G401 (cell line): Measurements from ENCODE around the gene C3orf20. TPM values are rescaled to one million over a fixed set of nuclear protein-coding genes. Genes with fewer than 3 reads are reported as not detected.

ENCODE experiments used
- DNase-seq: peaks from one replicate; pipeline ENCODE4 v3.0.0-alpha.2; 2015; ENCODE audit warnings: low spot score
- in situ Hi-C: cut with HindIII; loops from 2 replicates; pipeline ENCODE4 v1.10.0; 2016; ENCODE audit warnings: low sequenced_read_pairs, mixed read lengths
- total RNA-seq: library from RNA; depleted of rRNA; stranded (reverse); fragments of >200 nt; shearing (Covaris generic); gene quantifications from 2 replicates; pipeline ENCODE4 v1.2.3, GENCODE V29; 2014

C3orf20 gene
- total RNA-seq, 1 experiment from 2014 or later = not detected

DNA sequence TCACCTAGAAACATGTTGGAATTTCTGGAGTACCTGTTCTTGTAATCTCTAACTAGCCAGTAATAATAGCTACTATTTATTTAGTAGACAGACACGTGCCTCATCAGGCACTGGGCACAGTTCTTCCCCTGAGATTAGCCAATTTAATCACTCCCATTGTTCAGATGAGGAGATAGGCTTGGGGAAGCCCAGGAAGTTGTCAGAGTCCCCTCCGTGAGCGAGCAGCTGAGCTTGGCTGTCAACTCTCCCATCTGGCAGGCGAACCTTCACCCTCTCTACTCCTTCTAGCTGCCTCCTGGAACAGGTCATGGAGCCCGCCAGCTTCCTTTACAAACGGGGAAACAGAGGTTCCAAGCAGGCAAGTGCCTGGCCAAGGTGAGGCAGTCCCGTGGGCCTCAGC, 112.7 kb downstream of the C3orf20 start:
- in situ Hi-C loops = no loop called here
- DNase-seq = no peak

DNA sequence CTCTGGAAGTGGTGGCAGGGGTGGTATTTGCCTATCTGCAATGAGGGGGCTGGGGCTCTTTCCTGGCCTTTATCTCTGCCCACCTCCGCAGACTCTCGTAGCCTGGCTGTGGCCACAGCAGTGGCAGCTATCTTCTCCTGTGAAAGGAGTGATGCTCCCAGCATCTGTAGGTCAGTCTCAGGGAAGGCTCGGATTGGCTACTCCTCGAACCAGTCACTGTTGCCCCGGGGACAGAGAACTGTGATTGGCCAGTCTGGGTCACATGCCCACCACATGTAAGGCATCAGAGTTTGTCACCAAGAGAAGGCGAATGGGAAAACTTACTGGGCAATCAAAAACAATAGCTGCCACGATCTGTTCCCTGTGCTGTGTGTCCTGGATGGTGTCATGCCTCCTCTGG, 113.7 kb downstream of the C3orf20 start:
- DNase-seq = no peak
- in situ Hi-C loops = no loop called here

DNA sequence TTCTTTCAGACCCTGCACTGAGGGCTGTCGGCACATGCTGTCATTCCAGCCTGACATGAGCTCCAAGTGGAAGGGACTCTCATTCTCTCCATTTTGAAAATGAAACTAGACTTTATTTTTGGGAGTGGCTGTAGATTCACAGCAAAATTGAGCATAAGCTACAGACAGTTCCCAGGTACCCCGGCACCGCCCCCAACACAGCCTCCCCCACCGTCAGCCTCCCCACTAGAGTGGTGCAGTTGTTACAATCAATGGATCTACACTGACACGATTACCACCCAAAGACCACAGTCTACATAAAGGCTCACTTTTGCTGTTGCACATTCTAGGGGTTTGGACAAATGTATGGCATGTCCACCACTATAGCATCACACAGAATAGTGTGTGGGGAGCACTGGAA, 114.3 kb downstream of the C3orf20 start:
- DNase-seq = no peak
- in situ Hi-C loops = no loop called here

DNA sequence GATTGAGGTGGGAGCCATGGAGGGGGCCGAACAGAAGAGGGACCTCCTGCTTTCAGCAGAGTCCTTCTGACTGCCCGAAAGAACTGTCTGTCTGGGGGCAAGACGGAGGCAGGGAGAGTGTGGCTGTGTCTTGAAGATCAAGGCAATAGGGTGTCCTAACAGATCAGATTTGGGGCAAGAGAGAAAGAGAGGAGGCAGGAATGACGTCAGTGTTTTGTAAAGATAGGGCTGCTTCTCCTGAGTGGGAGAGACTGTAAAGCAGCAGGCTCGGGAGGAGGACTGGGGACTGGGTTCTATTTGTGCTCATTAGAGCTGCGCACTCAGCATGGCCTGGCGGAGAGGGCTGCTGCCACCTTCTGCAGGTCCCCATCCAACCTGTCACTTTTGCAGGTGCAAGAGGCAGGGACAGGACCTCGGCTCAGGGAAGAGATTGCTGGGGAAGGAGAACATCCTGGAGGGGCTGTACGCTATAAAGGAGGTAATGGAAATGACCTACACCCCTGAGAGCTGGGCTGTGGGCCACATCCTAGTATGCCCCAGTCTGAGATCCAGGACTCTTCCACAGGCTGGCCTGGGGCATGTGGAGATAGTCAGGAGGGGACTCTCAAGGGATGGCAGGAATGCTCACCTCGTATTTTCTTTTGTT, 114.8 kb downstream of the C3orf20 start:
- in situ Hi-C loops = no loop called here
- DNase-seq = no peak

DNA sequence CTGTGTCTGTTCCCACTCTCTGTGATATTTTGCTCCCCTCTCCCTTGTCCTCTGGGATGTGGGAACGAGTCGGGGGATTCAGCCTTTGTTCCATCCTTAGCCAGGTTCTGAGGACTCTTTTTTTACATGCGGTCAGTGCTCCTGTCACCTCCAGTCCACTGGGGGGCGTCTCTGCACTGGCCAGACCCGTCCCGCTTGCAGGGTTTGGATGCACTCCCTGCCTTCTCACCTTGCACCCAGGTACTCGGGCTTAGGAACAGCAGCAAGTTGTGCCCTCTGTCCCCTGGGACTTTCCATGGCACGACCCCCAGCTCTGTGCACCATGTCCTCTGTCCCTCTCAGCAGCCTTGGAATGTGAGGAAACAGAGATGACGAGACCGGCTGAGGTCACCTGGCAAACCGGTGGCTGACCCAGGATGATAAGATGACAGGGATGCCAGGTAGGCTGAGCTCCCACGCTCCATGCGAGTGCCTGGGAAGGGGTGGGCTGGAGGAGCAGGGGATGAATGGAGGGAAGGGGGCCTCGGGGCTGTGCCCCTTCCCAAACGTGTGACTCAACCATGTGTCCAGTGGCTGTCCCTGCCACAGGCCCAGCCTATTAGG, 116.5 kb downstream of the C3orf20 start:
- in situ Hi-C loops = no loop called here

DNA sequence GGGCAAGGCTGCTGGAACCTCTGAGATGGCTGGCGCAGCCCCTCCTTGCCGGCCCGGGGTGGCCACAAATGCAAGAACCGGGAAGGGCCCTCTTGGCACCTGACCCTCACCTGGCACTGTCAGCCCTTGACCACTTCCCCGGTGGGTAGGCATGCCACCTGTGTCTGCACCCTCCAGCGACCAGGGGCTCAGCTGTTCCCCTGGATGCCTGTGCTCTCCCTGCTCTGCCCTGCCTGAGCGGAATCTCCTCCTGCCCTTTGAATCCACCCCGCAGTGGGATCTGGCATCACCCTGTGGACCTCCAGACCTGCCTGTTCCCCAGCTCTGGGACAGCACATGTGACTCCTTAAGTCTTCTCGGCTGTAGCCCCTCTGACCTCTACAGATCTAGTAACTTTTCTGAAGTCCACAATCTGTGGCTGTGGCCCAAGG, 117.8 kb downstream of the C3orf20 start:
- no peak for DNase-seq
- in situ Hi-C loops = no loop called here

More for the DNA sequence above, 116.5 kb downstream of the C3orf20 start:
- DNase-seq = peak; percentile 26

DNA sequence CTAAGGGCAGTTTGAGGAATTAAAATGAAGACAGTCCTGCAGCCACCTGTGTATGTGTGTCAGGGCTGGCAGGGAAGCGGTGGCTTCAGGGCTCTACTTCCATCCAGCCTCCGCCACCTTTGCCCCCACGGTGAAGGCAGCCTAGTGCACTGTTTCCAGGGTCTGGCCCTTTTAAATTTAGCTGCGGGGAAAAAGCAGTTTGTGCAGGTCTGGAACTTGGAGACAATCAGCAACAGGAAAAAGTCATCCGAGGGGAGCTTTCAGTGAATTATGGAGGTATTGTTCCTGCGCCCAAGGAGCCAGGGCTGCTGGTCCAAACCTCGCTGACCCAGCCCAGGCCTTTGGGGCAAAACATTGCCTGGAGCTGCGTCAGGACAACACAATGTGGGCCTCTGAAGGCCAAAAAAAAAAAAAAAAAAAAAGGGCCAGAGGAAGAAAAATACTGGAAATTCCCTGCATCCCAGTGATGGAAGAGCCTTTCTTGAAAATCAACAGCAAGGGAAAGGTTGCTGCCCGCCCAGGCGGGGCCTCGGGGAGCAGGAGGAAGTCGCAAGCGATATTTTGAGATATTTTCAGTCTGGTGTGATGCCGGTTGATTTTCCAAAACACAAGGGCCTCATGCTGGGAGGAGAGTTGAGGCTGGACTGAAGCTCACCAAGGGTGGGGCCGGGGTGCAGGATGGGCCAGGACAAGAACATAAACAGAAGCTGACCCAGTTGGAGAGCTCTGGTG, 118.4 kb downstream of the C3orf20 start:
- in situ Hi-C loops = no loop called here
- DNase-seq = no peak

DNA sequence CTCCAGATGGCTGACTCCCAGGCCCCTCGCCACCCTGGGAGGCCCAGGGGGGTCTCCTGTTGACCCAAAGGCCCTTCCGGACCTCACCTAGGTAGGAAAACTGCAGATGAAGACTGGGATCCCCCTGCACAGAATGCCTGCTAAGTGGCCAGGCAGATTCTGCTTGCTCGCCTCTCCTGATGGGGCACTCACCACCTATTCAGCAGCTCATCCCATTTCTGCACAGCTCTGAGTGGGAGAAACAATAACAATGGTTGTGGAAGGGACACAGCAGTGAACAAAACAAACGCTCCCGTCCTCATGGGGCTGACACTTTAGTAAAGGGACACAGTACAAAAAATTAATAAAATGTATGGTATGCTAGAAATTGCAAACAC, 118.9 kb downstream of the C3orf20 start:
- DNase-seq = no peak
- in situ Hi-C loops = no loop called here

DNA sequence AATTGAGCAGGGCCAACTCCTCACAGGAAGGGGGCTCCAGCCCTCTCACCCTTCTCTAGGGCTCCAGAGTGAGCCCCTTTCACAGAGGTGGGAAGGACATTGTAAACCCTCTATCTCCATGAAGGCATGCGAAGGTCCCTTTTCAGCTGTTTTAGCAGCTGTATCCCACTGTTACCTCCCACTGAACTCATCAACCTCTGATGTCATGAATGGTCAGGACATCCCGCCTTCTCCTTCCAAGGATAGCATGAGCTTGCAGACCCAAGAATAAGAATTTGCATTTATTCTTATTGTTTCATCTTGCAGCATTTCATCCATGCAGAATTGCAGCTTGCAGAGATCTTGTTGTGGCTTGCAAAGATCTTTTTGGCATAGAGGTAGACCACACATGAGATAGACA, 119.5 kb downstream of the C3orf20 start:
- in situ Hi-C loops = no loop called here
- DNase-seq = no peak

DNA sequence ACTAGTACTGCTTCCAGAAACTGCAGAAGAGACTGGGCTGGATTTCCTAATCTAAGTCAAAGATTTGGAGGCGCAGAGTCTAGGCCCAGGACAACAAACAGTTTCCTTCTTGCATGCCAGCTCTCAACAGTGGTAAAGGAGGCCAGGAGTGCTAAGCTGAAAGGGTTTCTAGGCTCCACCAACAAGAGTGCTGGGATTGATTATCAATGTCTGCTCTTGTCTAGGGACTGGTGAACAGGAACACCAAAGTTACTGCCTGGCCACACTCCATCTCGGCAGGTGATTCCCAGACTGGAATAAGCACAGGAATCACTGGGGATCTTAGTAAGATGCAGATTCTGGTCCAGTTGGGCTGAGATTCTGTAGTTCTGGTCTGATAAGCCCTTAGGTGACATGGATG, 121.1 kb downstream of the C3orf20 start:
- DNase-seq = no peak
- in situ Hi-C loops = no loop called here

DNA sequence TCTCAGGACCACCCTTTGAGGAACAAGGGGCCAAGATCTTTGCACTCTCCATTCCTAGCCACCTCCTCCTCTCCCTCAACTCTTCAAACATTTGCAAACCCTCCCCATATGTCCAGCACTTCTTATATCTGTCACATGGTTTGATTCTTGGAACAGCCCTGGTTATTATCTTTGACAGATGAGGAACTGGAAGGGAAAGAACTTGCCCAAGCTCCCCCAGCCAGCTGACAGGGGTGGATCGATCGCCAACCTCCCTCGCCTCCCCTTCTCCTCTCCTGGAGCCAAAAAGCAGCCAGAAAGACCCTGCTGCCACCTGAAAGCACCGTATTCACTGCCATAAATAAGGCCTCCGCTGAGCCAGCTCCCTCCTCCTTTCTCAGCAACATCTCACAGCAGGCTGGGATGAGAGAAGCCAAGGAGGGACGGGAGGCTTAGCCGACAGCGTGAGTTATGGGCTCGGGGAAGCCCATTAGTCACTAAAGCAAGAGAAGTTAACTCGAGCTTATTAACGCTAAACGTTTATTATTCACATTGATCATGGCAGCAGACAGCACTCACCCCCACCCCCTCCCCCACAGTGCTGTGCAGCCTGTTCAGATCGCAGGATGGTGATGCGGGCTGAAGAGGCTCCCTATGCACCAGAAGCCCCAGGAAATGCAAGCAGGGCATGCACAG, 121.6 kb downstream of the C3orf20 start:
- in situ Hi-C loops = no loop called here
- DNase-seq = no peak

DNA sequence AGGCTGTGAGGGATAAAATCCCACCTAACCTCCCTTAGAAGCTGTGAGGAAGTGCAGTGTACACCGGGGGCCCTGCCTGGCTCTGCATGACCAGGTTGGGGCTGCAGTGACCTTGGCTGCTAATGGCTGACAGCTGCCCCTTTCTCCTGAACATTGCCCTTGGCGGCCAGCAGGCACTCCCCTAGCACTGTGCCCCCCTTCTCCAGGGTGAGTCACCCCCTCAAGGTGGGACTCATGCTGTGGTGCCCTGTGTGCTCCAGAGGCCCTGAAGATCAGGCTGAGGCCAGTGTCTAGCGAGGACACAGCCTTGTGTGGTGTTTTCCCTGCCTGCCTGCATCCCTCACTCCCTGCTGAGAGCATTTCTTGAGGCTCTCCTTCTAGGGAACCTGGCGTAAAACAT, 122.8 kb downstream of the C3orf20 start:
- no peak for DNase-seq
- in situ Hi-C loops = no loop called here

DNA sequence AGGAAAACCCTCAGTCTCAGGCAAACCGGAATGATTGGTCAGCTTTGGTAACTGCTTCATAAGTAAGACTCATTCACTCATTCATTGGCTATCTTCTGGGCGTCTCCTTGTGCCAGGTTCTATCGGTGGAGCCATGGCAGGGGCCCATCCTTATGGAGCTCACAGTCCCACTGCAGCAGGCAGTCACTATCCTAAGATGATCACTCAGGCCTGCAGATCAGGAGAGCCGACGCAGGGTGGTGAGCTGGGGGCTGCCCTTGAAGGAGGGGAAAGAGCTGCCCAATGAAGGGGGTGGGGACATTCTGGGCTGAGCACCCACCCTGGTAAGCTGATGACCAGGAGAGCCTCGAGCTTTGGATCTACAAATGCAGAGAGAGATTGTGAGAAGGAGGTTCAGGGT, 123.3 kb downstream of the C3orf20 start:
- in situ Hi-C loops = no loop called here
- DNase-seq = no peak

DNA sequence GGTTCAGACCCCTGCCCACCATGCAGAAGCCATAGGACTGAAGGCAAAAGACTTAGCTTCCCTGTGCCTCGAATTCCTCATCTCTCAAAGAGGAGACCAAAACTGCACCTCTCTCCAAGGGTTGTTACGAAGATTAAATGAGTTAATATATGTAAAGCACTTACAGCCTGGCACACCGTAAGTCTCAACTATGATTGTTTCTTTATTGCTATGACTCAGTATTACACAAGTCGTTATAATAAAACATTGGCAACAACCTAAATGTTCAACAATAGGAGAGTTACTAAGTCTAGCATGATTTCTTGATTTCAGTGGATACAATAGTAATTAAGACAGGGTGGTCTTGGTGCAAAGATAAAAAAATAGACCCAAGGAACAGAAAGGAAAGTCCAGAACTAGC, 124.2 kb downstream of the C3orf20 start:
- in situ Hi-C loops = no loop called here
- no peak for DNase-seq

DNA sequence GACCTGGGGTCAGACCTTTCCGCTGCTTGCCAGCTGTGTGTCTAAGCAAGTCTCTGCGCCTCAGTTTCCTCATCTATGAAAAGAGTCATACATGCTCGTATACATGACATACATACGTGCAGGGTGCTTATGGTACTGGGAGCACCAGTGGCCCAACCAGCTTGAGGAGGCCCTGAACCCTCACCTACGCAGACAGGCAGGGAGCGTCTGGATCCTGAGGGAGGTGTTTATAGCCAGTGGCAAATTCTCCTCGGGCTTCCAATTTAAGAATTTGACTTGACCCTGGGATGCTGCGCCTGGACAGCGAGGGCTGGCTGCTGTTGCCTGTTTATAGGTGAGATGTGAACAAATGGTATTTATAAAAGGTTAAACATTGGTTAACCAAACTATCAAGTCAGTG, 126.1 kb downstream of the C3orf20 start:
- no peak for DNase-seq
- in situ Hi-C loops = no loop called here

DNA sequence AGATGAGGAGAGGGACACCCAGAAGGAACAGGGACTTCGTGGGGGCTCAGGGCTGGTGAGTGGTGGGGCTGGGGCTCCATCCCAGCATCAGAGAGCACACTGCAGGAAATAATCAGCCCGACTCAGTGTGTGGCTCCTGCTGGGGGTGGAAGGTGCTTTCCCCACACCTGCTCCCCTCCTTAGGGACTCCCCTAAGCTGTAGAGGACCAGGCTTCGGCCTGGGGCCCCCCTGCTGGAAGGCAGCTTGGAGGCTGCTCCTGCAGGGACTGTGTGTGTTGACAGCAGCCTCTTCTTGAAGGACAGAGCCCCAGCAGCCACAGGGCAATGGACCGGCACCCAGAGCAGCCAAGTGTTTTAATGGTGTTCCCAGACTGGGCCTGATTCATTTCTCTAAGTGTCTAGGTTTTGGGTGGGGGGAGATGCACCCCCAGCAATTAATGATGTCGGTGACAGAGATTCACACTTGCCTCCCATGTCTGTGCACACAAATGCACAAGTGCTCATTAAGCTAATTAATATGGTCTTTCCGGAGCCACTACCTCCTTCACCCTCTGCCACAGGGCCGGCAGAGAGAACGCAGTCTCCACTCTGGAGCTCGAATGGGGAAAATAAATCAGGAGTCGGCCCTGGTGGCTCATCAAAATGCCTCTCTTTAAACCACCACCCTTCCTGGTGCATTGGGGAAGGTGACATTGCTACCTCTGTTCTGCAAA, 126.9 kb downstream of the C3orf20 start:
- no peak for DNase-seq
- in situ Hi-C loops = no loop called here

DNA sequence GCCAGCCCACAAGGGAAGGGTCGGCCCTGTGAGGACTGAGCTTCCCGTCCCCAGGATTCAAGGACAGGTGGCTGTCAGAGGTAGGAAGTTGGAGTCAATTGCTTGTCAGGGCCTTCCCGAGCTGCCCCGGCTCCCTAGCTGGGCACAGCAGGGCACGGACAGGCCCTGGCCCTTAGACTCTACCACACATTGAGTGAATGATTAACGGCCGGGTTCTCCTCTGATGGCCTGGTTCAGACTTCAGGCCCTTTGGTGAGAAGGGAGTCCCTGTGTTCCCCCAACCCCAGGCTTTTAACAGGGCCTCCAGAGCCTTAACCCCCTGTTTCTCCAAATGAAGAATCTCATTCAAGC, 127.4 kb downstream of the C3orf20 start:
- in situ Hi-C loops = no loop called here
- DNase-seq = no peak

DNA sequence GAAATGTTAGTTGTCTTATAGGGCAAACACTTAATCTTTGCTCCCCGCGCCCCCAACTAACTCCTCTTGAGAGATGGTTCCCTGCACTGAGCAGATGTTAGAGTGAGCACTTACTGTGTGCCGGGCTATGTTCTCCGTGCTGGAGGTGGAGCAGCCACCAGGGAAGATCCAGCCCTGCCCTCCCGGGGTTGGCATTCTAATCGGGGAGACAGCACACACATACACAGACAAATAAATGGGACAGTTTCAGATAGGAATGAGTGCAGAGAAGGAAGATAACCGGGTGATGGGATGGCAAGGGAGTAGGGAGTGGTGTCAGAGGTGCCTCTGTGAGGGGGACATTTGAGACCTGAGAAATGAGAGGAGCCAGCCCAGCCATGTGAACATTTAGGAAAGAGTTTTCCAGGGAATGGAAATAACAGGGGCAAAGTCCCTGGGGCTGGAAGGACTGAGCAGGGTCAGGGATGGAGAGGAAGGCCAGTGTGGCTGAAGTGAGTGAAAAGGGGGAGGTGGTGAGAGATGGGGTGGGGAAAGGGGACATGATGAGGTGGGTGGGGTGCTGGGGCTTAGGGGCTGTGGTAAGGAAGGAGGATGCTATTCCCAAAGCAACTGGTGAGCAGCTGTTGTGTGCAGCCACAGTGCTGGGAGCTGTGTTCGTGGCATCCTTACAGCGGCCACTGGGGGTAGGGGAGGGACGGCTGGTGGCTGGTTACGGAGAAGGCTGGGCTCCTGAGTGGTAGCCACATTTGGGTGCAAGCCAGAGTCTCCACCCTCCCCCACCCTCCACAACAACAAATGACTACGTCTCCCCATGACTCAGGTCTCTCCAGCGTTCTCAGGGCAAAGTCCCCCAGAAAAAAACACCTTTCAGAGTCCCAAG, 128.4 kb downstream of the C3orf20 start:
- in situ Hi-C loops = no loop called here

More for the DNA sequence above, 128.4 kb downstream of the C3orf20 start:
- DNase-seq = no peak
